ENCODE data around the gene NDUFS8. TPM values are rescaled to one million over a fixed set of nuclear protein-coding genes. Genes with fewer than 3 reads are reported as not detected.

The NDUFS8 gene
- total RNA-seq, 1 experiment from 2014 or later = 214 TPM

GRCh38 chr11:68043349-68044144, 13.1 kb downstream of the NDUFS8 start:
- Histone ChIP-seq H3K27me3 (ENCODE audit: insufficient read depth, low read length) (no peaks in the 10 kb centered on the region), H2BK120ac (ENCODE audit: low read depth, low read length, poor library complexity, severe bottlenecking) (no peak overlapping the region), H2BK15ac (ENCODE audit: low read depth, low read length) (no peak overlapping the region), H4K20me1 (ENCODE audit: control insufficient read depth, insufficient read depth, insufficient read length) (no peaks in the 10 kb centered on the region), H3K23me2 (ENCODE audit: insufficient read length, low read depth, low read length, poor library complexity, severe bottlenecking) (no peaks in the 10 kb centered on the region), H3K4me1 (ENCODE audit: insufficient read depth, low read length) (no peaks in the 10 kb centered on the region; the same call in 1 of the 2 replicates), H3K4me2 (ENCODE audit: insufficient read depth, insufficient read length, low read length) (no peak overlapping the region), H3K79me1 (ENCODE audit: insufficient read depth, low read depth, low read length, poor library complexity, severe bottlenecking) (no peaks in the 10 kb centered on the region), H3K79me2 (ENCODE audit: insufficient read depth, low read length) (no peaks in the 10 kb centered on the region), H3K9ac (ENCODE audit: extremely low read depth, insufficient read length, low read length) (no peak overlapping the region), H4K8ac (replicated peaks; ENCODE audit: insufficient read length, low read depth, low read length) (no peak overlapping the region), H2BK12ac (ENCODE audit: insufficient read length, low read depth, low read length) (no peak overlapping the region), H3K56ac (ENCODE audit: insufficient read length, low read depth, low read length) (no peak overlapping the region), H3T11ph (ENCODE audit: low read length) (no peak overlapping the region), H4K91ac (ENCODE audit: insufficient read length, low read depth, low read length) (no peak overlapping the region), H3K14ac (ENCODE audit: insufficient read depth, low read length) (no peak overlapping the region; the same call in 1 of the 2 replicates), H2BK5ac (ENCODE audit: insufficient read length, low read length) (no peak overlapping the region), H3K27ac (ENCODE audit: insufficient read length, low read depth, low read length) (no peak overlapping the region), H2BK20ac (ENCODE audit: low read depth, low read length, poor library complexity, severe bottlenecking) (no peak overlapping the region), H2AK5ac (ENCODE audit: insufficient read length, low read length) (no peak overlapping the region), H3K9me3 (ENCODE audit: control insufficient read depth, low read depth, low read length) (no peaks in the 10 kb centered on the region), H4K5ac (ENCODE audit: insufficient read length, low read depth, low read length) (no peak overlapping the region), H3K18ac (ENCODE audit: insufficient read length, low read depth, low read length) (no peak overlapping the region), H2AFZ (ENCODE audit: low read length) (no peak overlapping the region), H3K23ac (ENCODE audit: insufficient read length, low read depth, low read length) (no peak overlapping the region), H3K4ac (ENCODE audit: low read depth, low read length) (no peak overlapping the region)
- Mint-ChIP-seq H3K27ac (no peak overlapping the region), H3K27me3 (ENCODE audit: low read depth) (no peaks in the 10 kb centered on the region), H3K4me3 (no peak overlapping the region), H3K36me3 (ENCODE audit: insufficient read depth in 1 of 3, low read depth in 3 of 3) (no peaks in the 10 kb centered on the region; a peak in 1 of 7 replicates), H3K9me3 (no peaks in the 10 kb centered on the region), H3K4me1 (peaks cover 7 to 9% of the 10 kb centered on the region in 2 experiments)
- peak; percentile 27 for DNase-seq
- TF ChIP-seq, protein P1, sequence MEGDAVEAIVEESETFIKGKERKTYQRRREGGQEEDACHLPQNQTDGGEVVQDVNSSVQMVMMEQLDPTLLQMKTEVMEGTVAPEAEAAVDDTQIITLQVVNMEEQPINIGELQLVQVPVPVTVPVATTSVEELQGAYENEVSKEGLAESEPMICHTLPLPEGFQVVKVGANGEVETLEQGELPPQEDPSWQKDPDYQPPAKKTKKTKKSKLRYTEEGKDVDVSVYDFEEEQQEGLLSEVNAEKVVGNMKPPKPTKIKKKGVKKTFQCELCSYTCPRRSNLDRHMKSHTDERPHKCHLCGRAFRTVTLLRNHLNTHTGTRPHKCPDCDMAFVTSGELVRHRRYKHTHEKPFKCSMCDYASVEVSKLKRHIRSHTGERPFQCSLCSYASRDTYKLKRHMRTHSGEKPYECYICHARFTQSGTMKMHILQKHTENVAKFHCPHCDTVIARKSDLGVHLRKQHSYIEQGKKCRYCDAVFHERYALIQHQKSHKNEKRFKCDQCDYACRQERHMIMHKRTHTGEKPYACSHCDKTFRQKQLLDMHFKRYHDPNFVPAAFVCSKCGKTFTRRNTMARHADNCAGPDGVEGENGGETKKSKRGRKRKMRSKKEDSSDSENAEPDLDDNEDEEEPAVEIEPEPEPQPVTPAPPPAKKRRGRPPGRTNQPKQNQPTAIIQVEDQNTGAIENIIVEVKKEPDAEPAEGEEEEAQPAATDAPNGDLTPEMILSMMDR (conservative IDR thresholded peaks at IDR 0.05) = no peak
- no CpG with 5 or more reads among the region's 36 CpGs for WGBS (ENCODE audit: extremely low coverage, insufficient read length, low lambda C conversion rate)
